GM19240 (cell line): Measurements from ENCODE around the gene BTBD17.
"Not testable (repeated sequence)": the region's sequence is repeated elsewhere in the genome, so short reads cannot be mapped to it uniquely, and the experiment has no call there.

Experiments
- DNase-seq: peaks from one replicate; pipeline ENCODE4 v3.0.0; 2011; ENCODE audit warnings: low spot score; ENCODE audit not compliant: insufficient read length

The BTBD17 gene, protein sequence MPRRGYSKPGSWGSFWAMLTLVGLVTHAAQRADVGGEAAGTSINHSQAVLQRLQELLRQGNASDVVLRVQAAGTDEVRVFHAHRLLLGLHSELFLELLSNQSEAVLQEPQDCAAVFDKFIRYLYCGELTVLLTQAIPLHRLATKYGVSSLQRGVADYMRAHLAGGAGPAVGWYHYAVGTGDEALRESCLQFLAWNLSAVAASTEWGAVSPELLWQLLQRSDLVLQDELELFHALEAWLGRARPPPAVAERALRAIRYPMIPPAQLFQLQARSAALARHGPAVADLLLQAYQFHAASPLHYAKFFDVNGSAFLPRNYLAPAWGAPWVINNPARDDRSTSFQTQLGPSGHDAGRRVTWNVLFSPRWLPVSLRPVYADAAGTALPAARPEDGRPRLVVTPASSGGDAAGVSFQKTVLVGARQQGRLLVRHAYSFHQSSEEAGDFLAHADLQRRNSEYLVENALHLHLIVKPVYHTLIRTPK

DNA sequence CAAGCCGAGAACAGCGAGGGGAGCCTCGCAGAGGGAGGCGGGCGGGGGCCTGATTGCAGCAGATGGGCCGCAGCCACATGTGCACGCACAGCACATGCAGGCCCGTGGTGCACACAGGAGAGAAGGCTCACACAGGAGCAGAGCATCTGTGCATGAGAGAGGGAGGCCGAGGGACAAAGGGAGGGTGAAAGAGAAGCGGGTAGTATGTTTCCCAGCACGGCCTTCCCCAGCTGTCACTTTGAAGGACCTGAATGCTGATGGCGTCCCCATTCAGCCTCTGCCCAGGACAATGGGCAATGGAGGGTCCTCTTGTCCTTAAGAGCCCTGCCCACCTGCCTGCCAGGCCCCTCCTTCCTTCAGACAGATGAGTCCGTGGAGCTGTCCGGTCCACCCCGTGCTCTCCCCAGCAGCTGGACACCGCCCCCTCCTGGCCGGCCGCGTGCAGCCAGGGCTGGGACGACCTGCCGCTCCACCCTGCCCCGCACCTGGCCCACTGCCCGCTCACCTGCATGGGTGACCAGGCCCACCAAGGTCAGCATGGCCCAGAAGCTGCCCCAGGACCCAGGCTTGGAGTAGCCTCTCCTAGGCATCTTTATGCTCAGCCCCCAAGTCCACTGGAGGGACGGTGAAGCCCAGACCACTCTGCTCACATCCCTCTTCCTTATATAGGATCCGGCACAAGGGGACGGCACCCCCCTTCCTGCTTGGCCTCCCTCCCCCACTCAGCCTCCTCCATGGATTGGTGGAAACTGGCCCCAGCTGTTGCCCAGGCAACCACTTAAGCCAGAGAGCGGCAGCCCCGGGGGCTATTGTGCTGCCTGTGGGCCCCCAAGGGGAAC is at the start of gene BTBD17:
Gene BTBD17 (minus strand): TSS at position 639 of the 839 bp plus-strand sequence. CDS start 49 bp downstream, at position 590.
- no peak for DNase-seq

DNA sequence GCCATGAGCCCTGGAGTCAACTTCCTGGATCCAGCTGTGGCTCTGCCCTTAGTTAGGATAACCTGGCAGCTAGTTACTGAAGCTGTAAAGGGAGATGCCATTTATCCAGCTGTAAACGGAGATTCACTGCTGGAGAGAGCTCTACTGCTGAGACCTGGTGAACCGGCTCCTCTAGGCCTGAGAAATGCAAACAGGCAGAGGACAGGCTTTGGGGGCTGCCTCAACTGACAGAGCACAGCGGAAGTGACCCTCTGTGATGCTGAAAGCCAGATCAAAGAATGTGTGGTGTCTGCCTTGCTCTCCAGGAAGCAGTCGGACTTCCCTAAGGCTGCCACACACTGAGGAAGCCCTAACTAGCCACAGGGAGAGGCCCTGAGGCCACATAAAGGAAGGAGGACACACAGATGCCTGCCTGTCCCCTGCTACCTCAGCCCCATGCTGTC is 48.4 kb upstream of the BTBD17 start:
- DNase-seq, result no peak

DNA sequence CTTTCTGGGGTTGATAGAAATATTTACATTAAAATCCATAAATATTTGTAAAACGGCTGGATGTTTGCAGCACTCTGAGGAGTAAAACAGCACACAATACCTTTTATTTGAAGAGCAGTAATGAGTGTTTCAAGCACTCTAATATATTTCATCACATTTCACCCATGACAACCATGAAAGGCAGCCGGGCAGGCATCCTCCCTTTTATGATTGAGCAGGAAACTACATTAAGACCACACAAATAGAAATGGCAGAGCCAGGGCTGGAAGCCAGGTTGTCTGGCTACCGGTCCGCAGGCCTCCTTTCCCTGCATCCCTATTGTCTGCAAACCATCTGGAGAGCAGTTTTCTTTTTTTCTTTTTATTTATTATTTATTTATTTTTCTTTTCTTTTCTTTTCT is 47.1 kb upstream of the BTBD17 start:
- DNase-seq, result no peak

DNA sequence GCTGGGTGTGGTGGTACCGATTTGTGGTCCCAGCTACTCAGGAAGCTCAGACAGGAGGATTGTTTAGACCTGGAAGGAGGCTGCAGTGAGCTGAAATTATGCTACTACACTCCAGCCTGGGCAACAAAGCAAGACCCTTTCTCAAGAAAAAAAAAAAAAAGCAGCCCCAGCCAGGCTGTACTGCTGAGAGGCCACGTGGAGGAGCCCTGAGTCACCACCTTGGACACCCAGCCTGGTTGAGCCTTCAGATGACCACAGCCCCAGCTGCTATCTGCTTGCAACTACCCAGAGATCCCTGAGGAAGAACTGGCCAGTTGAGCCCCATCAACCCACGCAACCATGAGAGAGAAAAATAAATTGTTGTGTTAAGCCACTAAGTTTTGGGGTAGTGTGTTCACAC is 46.6 kb upstream of the BTBD17 start:
- DNase-seq, result no peak

DNA sequence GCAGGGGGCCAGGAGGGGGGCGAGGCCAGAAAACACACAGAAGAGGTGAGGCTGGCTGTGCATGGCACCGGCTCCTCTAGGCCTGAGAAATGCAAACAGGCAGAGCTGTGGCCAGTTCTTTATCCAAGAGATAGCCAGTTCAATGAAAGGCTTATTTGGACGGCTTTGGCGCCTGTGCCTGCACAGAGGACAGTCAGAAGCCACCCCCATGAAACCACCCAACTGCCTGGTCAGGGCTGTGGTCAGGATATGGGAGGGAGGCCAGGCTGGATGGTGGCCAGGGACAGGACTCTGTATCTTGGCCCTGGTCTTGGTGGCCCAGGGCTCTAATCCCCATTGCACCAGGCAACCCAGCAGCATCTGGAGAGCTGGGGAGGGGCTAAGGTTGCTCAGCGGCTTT is 45.7 kb upstream of the BTBD17 start:
- DNase-seq, result no peak

DNA sequence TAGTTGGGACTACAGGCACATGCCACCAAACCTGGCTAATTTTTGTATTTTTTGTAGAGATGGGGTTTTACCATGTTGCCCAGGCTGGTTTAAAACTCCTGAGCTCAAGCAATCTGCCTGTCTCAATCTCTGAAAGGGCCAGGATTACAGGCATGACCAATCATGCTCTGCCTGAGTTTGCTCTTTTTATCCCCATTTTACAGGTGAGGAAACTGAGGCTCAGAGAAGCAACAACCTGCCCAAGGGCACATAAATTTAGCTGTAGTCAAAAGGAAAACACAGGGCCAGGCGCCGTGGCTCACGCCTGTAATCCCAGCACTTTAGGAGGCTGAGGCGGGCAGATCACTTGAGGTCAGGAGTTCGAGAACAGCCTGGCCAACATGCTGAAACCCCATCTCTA is 43.6 kb upstream of the BTBD17 start:
- DNase-seq, result not testable (repeated sequence)

DNA sequence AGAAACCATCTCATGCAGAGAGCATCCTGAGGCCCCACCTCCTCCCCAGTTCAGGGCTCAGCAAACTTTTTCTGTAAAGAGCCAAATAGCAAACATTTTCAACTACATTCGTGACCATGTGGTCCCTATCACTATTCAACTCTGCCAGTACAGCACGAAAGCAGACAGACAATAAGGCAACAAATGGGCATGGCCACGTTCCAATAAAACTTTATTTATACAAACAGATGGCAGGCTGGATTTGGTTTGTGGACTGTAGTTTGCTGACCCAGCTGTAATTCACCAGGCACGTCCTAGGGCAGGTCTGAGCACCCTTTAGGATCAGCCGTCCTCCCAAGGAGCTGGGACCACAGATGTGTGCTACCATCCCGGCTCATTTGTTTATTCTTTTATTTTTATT is 43.1 kb upstream of the BTBD17 start:
- DNase-seq, result no peak

DNA sequence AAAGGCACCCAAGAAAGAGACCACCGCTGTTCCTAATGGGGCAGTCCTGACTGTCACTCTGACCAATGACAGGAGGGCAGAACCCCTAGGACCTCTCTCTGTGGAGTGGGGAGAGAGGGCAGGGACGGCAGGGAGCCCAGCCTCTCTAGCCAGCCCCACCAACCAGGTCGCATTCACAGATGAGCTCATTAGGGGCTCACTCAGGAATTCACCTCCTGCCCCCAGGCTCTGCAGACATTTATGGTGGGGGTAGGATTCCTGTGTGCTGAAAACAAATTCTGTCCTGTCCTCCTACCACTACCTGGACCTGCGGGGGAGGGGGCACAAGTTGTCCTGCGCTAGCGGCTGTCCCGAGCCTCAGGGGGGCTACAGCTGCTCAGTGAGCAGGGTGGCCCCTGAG is 42.5 kb upstream of the BTBD17 start:
- no peak for DNase-seq

DNA sequence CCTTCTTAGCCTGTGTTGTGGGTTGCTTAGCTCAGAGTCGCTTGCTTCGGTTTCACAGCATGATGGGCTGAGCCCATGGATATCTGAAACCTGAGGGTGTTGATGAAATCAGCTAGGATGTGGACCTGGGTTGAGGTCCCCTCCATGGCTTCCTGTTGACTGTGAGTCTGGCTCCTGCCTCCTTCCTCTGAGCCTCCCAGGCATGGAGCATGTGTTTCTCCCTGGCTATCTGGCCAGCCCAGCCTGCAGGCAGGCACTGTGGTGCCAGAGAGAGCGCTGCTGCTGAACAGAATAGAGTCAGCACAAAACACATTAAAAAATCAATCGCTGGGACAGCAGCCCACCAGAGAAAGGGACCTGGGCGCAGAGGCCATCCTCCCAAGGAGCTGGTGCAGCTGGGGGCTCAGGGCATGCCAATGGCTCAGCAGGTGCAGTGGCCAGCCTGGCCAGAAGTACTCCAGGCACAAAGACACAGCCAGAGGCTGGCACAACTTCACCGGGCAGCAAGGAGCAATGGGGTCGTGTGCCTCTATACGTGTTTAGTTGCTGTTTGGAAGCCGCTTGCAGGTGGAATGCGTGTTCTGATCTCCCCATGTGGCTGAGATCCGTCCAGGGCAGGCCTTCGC is 42.0 kb upstream of the BTBD17 start:
- no peak for DNase-seq

DNA sequence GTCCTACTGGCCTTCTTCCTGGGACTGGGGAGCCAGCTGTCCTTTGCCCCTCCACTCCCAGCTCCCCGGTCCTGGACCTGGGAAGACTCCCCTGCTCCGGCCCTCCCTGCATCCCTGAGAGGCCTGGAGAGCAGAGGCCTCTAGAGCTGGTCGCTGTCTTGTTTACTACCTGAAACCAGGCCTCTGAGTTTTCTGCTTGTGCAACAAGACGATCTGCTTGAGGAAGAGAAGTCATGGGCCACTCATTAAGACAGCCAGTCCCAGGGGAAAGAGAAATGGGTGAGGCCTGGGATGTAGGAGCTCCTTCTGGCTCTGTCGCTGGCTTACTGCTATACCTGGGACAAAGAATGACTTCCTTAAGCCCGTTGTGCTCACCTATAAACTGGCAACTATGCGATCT is 40.4 kb upstream of the BTBD17 start:
- DNase-seq, result no peak

DNA sequence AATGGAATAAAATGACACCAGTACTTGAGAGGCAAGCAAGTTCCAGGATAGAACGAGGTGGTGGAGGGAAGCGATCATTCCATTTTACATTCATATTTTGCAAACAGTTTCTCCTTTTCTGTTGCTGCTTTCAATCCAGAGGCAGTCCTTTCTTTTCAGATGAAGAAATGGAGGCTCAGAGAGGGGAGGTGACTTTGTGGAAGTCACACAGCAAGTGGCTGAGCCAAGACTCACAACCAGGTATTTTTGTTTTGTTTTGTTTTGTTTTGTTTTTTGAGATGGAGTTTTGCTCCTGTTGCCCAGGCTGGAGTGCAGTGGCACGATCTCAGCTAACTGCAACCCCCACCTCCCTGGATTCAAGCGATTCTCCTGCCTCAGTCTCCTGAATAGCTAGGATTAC is 34.9 kb upstream of the BTBD17 start:
- DNase-seq, result no peak

DNA sequence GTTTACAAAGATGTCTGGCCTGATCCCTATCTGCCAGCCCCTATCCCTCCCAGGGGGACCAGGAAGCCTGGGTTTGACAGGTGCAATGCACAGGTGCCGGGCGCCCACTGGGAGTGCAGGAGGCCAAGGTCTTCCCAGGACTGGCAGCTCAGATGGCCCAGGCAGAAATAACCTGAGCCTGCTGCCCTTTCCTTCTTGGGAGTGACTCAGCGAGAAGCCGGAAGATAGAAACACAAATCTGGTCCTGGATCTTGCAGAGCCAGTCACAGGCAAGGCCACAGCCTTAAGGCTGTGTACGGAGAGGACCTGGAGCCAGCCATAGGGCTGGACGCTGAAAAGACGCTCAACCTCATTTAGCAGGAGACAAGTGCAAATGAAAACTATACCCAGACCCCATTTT is 33.3 kb upstream of the BTBD17 start:
- DNase-seq, result no peak

DNA sequence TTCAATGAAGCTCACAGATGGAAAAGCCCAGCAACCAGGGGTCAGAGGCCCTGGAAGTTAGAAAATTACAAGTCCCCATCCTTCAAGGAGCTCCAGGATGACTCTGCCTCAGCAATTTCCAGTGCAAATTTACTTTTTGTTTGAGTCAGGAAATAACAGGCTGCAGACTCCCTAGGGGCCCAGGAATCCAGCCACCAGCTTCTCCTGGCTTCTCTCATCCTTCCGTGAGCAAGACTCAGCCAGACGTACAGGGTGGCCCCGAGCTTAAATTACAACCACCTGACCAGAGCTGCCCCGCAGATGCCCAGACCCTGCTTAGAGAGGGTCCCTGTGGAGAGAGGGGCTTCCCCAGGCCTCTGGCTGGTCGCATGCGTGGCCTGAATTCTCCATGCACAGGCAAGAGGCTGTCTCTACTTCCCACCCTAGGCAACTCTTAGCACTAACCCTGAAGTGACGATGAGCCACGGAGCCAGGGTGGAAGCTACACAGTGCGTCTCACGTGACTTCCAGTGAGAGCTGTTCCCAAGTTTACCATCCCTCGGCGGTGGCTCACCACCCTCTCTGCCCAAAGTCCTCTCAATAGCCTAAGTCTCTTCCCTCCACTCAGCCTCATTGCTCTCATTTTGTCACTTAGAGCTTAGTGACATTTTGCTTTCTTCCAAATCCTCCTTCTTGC is 32.7 kb upstream of the BTBD17 start:
- DNase-seq, result no peak

DNA sequence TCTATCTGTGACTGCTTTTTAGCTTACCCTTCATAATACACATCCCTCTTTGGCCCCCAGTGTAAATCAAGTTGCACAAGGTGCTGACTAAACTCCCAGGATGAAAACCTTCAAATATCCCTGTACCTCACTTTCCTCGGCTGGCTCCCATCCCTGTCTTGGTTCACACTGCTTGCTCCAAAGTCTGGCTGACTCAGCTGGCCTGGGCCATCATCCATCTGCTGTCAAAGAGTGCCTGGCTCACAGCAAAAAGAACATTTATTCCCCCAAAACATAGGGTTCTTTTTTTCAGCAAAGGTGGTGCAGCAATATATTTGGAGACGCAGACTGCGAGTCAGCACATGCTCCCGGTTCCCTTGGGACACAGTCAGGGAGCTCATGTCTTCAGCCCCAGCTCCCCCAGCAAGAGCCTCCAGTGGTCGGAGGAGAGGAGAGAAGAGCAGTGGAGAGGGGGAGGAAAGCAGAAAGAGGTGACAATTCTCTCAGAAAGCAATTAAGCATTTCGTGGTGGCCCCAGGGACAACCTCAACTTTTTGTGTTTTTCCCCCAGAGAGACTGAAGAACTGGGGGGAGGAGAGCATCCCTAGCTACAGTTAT is 31.8 kb upstream of the BTBD17 start:
- DNase-seq, result no peak

DNA sequence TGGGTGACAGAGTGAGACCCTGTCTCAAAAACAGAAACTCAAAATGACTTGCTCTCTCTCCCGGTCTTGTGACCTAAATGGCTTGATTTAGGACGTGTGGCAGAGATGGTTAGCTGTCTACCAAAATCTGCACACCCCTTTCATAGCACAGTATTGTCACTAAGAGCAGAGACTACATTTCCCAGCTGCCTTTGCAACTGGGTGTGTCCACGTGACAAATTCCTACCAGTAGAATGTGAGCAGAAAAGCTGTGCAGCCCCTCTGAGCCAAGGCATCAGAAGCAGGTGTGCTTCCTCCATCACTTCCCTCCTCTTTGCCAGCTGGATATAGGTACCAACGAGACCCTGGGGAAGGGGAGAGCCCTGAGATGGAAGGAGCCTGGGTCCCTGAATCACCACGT is 31.2 kb upstream of the BTBD17 start:
- no peak for DNase-seq

DNA sequence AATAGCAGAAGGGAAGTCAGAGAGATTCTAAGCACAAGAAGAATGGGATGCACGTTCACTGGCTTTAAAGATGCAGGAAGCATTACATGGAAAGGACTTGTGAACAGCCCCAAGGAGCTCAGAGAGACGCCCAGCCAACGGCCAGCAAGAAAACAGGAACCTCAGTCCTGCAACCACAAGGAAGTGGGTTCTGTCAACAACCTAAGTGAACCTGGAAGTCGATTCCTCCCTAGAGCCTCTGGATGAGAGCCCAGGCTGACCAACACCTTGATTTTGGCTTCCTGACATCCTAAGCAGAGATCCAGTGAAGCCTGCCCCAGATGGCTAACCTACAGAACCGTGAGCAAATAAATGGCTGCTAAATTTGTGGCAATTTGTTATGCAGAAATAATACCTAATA is 30.1 kb upstream of the BTBD17 start:
- no peak for DNase-seq

DNA sequence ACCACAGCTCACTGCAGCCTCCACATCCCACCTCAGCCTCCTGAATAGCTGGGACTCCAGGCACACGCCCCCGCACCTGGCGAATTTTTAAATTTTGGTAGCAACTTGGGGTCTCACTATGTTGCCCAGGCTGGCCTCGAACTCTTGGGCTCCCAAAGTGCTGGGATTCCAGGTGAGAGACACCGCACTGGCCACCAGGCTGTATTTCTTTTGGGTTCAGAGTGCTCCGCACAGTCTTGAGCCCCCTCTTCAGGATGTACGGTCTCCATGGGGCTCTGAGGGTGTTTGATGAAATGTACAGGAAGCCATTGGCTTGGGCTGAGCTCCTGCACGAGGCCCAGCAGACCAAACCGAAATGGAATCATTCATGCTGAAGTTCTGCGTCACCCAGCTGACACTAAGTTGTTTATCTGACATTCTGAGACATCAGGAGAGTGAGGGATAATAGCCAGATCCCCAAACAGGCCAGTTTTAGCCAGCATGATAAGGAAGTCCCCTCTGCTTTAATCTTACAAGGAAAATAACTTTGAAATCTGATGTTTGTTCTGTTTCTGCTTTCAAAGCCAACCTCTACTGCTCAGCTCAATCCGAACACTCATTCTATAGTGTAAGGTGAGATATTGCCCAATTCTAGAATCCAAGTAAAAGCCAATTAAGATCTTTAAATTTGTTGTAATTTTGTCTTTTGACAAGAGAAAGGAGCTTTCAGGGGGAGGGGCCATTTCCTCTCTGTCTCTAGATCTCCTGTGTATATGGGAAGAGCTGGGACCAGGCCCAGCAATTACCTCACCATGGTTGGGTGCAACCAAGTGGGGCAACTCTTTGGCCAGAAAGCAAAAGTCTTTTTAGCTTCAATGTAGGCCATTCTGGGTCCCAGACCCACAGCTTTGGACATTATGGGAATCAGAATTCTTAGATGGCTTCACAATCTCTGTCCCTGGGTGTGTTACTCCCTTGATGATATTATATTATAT is 29.3 kb upstream of the BTBD17 start:
- DNase-seq, result no peak

DNA sequence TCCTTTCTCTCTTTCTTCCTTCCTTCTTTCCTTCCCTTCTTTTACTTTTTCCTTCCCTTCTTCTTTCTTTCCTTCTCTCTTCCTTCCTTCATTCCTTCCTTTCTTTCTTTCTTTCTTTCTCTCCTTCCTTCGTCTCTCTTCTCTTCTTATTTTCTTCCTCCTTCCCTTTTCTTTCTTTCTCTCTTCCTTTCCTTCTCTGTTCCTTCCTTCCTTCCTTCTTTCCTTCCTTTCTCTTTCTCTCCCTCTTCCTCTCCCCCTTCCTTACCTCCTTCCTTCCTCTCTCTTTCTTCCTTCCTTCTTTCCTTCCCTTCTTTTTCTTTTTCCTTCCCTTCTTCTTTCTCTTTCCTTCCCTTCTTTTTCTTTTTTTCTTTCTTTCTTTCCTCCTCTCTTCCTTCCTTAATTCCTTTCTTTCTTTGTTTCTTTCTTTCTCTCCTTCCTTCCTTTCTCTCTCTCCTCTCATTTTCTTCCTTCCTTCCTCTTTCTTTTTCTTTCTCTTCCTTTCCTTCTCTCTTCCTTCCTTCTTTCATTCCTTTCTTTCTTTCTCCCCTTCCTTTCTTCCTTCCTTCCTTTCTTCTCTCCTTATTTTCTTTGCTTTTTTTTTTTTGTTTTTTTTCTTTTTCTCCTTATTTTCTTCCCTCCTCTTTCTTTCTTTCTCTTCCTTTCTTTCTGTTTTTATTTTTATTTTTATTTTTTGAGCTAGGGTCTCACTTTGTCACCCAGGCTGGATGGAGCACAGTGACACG is 28.4 kb upstream of the BTBD17 start:
- no peak for DNase-seq

DNA sequence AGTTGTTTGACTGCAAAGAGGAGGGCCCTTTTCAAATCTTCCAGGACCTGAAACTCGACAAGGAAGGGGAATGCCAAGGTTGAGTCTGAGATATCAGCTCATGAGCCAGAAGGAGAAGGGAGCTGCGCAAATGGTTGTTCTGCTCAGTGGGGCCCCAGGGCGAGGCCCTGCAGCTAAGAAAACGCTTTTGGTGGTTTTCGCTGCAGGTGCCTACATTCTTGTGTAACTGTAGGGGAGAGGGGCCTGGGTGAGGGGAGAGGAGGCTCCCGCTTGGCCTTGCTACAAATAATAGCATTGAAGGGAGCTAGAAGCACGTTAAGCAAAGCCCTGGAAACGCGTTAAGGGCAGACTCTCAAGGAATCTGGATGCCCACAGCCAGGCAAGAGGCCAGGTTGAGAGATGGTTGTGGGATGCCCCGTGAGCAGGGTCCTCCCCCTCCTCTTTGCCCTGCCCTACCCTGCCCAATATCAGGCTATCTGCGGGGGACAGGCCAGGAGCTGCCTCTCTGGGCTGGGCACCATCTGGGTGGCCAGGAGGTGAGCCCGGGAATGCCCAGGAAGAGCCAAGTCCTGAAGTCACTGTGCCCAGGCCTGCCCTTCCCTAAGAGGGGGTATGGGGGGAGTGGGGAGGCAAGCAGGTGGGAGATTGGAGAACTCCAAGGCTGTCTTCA is 27.6 kb upstream of the BTBD17 start:
- DNase-seq, result no peak
